Thyroid gland (tissue), 4 donors: ENCODE data around the gene USP46.

Source experiments
- CTCF ChIP-seq, 6 experiments: fragments of 200-600 bp in 3 of 6; fragments of 450-650 bp in 3 of 6; sonication (generic) in 3 of 6; IDR thresholded peaks; one replicate each; pipeline ENCODE4 v1.5.1; 2016 to 2019; ENCODE audit warnings: antibody characterized with exemption in 6 of 6, mild to moderate bottlenecking in 2 of 6, inconsistent platforms in 1 of 6, moderate library complexity in 1 of 6
- POLR2A ChIP-seq, 2 donors: fragments of 450-650 bp; IDR thresholded peaks; one replicate each; pipeline ENCODE4 v1.6.1; 2017; ENCODE audit warnings: antibody characterized with exemption in 2 of 2, mild to moderate bottlenecking in 2 of 2, moderate library complexity in 1 of 2

GRCh38 chr4:52658641-52659000 lies 480 bp downstream of the USP46 start:
- TF ChIP-seq CTCF (IDR thresholded peaks at IDR 0.05) (no peak), POLR2A (IDR thresholded peaks at IDR 0.05) (no peak)
